Bone marrow (tissue), 2 donors: Measurements from ENCODE around the gene ANKRD18A.

ENCODE experiments used
- DNase-seq, 2 donors: peaks; one replicate each; lab custom pipeline; 2025; lab: John Stamatoyannopoulos, UW

The ANKRD18A gene

GRCh38 chr9:38620483-38621433 is at the start of gene ANKRD18A:
ANKRD18A (minus strand) TSS chr9:38620596; CDS start chr9:38620285, 311 bp downstream.
- DNase-seq, result no peak

- no peak for DNase-seq
These were observed 48.5 kb upstream of the ANKRD18A start for GRCh38 chr9:38668791-38669466.

GRCh38 chr9:38662763-38663593 is 42.6 kb upstream of the ANKRD18A start:
- no peak for DNase-seq

GRCh38 chr9:38659538-38659937 is 39.1 kb upstream of the ANKRD18A start:
- no peak for DNase-seq

- no peak for DNase-seq
These were observed 36.5 kb upstream of the ANKRD18A start for GRCh38 chr9:38656896-38657295.

- no peak for DNase-seq
These were observed 32.1 kb upstream of the ANKRD18A start for GRCh38 chr9:38652486-38652885.

GRCh38 chr9:38652044-38652443 is 31.6 kb upstream of the ANKRD18A start:
- DNase-seq, result no peak

- no peak for DNase-seq
These were observed 31.1 kb upstream of the ANKRD18A start for GRCh38 chr9:38651400-38652042.

- no peak for DNase-seq
These were observed 30.2 kb upstream of the ANKRD18A start for GRCh38 chr9:38650564-38650963.

GRCh38 chr9:38649731-38650363 is 29.5 kb upstream of the ANKRD18A start:
- no peak for DNase-seq

- DNase-seq, result no peak
These were observed 24.2 kb upstream of the ANKRD18A start for GRCh38 chr9:38644601-38645000.

- DNase-seq, result no peak
These were observed 23.4 kb upstream of the ANKRD18A start for GRCh38 chr9:38643815-38644173.

- DNase-seq, result no peak
These were observed 22.8 kb upstream of the ANKRD18A start for GRCh38 chr9:38642951-38643814.

GRCh38 chr9:38641985-38642864 is 21.8 kb upstream of the ANKRD18A start:
- no peak for DNase-seq

GRCh38 chr9:38641142-38641541 is 20.7 kb upstream of the ANKRD18A start:
- DNase-seq, result no peak

GRCh38 chr9:38639577-38639940 is 19.2 kb upstream of the ANKRD18A start:
- no peak for DNase-seq

GRCh38 chr9:38638881-38639576 is 18.6 kb upstream of the ANKRD18A start:
- DNase-seq, result no peak

- no peak for DNase-seq
These were observed 13.9 kb upstream of the ANKRD18A start for GRCh38 chr9:38634315-38634714.

- DNase-seq, result no peak
These were observed 9.1 kb upstream of the ANKRD18A start for GRCh38 chr9:38629511-38629910.
